HG03442 (cell line): ENCODE data around the gene PIN1.
A peak's percentile ranks its signal among the peaks of the same experiment; 100 is the strongest.
"Not testable (repeated sequence)": the region's sequence is repeated elsewhere in the genome, so short reads cannot be mapped to it uniquely, and the experiment has no call there.

Experiments used
- ATAC-seq: cut with Tn5 transposase; IDR thresholded peaks from one replicate; pipeline ENCODE4 v1.9.1; 2021; ENCODE audit warnings: mild to moderate bottlenecking, moderate library complexity; ENCODE audit not compliant: unreplicated experiment

Gene PIN1

DNA sequence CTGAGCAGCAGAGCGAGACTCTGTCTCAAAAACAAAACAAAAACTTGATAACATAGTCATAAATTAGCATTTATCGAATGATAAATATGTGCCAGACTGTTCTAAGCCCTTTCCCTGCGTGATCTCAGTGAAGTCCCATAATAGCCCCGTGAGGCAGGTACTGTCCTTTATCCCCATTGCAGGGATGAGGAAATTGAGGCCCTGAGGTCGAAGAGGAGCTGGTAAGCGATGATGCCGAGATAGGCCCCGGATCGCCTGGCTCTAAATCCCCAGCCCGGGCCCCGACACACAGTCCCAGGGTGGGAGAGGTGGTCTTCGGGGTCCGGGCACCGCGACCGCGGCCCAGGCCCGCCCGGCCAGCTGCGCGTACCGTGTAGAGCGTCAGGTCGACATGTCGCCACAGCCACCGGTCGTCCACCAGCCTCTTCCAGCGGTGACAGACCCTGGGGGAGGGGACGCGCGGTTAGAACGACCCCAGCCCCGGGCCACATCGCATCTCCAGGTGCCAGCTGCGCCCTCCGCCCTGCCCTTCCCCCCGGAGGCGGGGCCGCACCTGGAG is 16.9 kb upstream of the PIN1 start:
- no peak for ATAC-seq

DNA sequence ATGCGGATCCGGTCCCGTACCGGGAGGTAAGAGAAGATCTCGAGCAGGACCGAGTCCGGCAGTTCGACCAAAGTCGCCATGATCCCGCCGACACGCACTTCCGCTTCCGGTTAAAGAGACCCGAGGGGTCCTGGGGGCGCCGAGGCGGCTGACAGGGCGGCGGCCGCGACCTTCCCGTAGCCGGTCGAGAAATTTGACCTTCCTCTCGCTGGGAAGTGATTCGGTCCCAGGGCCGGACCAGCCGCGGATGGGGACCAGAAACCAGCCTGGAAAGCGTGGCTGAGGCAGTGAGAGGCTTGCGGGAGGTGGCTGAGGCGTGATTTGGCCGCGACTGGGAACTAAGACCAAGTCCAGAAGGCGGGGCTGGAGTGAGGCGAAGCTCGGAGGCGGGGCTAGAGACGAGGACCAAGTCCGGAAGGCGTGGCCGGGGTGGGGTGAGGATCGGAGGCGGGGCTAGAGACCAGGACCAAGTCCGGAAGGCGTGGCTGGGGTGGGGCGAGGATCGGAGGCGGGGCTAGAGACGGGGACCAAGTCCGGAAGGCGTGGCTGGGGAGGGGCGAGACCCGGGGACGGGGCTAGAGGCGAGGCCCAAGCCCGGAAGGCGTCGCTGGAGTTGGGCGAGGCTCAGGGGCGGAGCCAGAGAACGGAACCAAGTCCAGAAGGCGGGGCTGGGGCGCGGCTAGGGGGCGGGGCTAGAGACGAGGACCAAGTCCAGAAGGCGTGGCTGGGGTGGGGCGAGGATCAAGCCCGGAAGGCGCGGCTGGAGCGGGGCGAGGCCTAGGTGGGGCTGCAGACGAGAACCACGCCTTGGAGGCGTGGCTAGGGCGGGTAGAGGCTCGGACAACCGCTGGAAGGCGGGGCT is 16.2 kb upstream of the PIN1 start, which contains the start of gene FBXL12:
Gene FBXL12 (minus strand): TSS at position 346 of the 862 bp plus-strand sequence. CDS start 266 bp downstream, at position 80.
- ATAC-seq, result peak; percentile 81

DNA sequence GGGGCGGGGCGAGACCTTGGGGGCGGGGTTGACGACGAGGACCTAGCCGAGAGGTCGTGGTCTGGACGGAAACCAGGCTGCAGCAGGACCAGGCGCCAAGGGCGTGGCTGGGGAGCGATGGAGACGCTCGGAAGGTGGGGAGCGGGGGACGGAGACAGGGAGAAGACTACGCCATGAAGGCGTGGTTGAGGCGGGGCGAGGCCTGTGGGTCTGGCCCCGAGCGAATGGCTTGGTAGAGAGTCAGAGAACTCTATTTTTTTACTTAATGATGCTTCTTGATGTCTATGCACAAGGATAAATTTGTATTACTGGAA is 15.6 kb upstream of the PIN1 start:
- ATAC-seq, result no peak

DNA sequence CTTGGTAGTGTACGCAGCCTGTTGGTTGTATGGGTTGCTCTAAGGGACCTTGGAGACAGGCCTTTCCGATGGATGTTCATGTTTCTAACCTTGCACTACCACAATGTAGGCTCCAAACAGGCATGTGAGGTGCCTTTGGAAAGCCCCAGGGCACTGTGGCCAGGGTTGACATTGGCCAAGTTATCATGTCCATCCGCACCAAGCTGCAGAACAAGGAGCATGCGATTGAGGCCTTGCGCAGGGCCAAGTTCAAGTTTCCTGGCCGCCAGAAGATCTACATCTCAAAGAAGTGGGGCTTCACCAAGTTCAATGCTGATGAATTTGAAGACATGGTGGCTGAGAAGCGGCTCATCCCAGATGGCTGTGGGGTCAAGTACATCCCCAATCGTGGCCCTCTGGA is 15.1 kb upstream of the PIN1 start:
- ATAC-seq, result not testable (repeated sequence)

DNA sequence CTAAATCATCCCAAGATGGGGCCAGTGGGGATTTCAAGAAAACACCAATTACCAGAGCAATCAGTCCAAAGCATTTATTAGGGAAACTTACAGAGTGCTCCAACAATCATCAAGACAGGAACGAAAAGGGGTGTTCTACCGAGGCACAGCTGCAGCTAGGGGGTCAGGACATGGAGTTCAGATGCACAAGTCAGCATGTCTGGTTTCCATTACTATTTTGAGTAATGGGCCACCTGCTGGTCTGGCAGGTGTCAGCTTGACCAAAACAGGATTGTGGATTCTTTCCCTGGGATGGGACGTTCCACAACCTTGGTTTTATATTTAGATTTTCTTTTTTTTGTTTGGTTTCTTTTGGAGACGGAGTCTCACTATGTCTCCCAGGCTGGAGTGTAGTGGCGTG is 11.3 kb upstream of the PIN1 start:
- ATAC-seq, result no peak

DNA sequence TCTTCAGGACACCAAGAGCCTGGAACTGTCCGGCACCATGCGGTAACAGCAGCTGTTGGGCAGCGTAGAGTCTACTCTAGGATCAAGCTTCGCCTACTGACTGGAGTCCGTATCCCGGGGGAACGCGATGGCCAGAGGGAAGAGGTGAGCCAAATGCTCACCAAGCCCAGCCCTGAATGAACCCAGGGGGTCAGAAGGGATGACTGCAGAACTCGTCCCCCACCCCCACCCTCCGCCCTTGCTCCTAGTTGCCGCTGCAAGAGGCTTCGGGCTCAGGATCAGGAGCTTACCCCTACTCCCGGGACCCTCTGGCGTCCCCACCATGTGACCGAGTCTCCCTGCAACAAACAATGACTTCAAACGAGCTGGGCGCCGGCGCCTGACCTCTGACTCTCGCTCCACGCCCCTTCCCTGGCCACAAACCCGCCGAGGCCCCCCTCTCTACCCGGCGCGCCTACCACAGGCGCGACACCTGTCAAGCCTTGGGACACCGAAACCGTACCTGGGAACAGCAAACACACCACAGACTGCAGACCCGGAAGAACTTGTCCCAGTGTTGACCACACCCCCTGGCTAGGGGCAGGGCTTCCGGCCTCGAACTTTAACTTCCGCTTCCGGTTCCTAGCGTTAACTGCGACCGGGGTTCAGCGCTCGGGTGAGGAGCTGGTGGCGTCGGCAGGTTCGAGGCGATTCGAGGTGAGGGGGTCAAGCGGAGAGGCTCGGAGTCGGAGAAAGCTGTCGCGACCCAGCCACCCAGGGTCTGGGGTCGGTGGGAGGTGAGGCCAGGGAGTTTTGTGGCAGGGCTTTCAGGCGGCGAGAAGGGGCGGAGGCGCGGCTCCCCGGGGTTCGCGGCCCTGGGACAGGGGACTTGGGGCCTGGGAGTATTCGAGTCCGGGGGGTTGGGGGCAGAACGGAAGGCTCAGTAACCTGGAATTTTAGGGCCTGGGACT is 7.6 kb upstream of the PIN1 start, which contains the start of gene UBL5:
Gene UBL5 (plus strand): TSS at position 630 of the 950 bp plus-strand sequence. CDS start 420 bp downstream, outside the sequence.
- ATAC-seq, result peak; percentile 89

DNA sequence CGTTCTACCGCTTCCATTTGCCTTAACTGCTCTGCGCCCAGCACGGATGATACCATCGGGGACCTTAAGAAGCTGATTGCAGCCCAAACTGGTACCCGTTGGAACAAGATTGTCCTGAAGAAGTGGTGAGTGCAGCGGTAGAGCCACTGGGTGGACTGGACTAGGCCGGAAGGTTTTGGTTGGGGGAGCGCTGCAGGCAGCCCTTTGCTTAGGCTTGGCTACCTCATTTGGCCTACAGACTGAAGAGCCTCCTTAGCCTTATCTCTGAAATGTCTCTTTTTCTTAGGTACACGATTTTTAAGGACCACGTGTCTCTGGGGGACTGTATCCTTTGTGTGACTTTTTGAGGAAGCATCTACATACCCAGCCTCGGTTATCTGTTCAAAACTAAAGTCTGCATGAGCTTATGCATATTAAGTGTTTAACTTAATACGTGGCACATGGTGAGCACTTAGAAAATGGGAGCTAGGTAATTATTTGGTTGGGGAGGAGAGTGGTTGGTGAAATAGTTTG is 6.5 kb upstream of the PIN1 start:
- no peak for ATAC-seq

DNA sequence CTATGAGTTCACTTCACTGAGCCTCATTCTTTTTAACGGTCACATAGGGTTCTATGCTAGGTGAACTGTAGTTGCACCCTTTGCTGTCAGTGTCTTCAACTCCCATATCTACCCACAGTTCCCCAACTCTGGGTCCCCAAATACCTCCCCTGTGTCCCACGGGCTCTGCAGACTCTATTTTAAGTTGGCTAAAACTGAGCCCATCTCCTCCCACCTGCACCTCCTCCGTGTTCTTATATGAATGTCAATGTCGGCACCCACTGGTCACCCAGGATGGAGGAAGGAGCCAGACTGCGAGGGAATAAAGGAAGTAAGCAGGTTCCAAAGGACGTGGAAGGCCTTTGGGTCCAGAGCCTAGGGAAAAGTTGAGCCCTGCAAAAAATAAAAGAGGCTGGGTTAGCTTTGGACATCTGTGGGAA is 802 bp upstream of the PIN1 start:
- ATAC-seq, result no peak

DNA sequence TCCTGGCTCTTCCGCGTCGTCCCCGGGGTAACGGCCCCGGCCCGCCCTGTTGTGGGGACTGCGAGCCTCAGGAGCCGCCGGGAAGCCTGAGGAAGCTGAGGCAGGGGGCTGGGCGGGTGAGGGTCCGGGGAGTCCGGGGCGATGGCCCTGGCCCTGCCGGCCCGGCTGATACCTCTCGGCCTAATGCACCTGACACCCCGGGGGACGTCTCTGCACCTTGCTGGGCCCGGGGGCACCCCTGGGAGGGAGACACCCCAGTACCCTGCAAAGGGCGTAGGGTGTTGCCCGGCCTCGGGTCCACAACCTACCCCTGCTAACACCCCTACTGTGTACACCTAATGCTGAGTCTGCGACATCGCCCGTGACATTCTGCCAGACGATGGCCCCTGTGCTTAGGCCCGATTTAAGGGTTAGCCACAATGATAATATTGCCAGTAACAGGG is 410 bp downstream of the PIN1 start:
- ATAC-seq, result peak; percentile 12

DNA sequence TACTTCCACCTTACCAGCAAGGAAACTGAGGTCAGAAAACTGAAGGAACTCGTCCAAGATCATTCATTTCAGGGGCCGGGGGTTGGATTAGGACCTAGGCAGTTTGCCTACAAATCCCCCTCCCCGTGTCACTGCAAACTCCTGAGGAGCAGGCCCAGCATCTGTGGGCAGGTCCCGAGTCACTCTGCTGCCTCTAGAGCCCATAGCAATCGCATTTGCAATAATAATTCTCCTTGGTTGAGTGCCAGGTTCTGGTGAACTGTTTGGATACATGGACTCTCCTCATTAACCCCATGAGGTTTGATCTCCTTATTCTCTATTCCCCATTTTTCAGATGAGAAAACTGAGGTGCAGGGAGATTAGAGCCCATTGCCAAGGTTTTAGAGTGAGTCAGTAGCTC is 903 bp downstream of the PIN1 start:
- ATAC-seq, result no peak

DNA sequence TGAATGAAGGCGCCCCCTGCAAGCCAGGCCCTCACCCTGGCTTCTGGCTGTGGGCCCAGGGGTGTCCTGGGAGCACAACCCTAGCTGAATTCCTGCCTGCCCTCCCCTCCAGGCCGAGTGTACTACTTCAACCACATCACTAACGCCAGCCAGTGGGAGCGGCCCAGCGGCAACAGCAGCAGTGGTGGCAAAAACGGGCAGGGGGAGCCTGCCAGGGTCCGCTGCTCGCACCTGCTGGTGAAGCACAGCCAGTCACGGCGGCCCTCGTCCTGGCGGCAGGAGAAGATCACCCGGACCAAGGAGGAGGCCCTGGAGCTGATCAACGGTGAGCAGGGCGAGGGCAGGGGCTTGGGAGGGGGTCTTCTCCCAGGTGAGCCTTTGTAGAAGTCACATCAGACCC is 3.2 kb downstream of the PIN1 start:
- no peak for ATAC-seq

DNA sequence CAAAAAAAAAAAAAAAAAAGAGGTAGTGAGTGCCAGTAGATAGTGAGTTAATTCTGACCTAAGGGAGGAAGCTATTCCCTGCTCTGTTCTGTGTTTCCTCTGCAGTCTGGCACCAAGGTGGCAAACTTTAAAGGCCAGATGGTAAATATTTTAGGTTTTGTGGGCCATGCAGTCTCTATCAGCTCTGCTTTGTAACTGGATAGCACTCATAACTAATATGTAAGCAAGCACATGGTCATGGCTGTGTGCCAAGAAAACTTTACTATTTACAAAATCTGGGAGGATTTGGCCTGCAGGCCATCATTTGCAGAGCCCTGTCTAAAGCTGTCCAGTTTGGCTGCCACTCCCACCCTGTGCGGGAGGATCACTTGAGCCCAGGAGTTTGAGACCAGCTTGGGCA is 4.3 kb downstream of the PIN1 start:
- no peak for ATAC-seq

DNA sequence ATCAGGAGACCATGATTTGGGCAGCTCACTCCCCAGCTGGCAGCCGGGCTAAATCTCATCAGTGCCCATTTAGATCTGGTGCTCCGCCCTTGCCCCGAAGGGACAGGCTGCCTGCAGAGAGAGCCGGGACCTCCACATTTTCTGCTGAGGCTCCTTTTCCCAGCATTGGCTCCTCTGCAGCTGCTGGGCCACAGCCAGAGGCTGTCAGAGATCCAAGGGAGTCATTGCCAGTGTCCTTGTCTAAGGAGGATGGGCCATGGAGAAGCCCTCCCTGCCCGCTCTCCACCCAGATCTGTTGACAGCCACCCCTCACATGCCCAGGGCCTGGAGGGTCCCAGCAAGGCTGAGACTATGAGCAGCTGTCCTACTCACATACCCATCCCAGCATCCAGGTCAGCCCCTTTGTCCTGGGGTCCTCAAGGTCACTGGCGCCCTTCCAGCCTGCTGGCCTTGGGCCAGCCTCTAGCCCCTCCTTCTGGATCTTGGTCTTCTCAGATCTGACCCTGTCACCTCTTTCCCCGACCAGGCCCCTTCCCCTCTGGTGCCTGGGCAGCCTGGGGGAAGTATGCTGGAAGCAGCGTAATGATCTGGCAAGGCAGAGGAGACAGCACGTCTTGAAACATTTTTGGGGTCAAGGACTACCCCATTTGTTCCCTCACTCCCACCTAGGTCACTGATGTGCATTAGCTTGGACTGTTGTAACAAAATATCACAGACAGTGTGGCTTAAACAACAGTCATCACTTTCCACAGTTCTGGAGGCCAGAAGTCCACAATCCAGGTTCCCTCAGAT is 7.9 kb downstream of the PIN1 start:
- ATAC-seq, result no peak

DNA sequence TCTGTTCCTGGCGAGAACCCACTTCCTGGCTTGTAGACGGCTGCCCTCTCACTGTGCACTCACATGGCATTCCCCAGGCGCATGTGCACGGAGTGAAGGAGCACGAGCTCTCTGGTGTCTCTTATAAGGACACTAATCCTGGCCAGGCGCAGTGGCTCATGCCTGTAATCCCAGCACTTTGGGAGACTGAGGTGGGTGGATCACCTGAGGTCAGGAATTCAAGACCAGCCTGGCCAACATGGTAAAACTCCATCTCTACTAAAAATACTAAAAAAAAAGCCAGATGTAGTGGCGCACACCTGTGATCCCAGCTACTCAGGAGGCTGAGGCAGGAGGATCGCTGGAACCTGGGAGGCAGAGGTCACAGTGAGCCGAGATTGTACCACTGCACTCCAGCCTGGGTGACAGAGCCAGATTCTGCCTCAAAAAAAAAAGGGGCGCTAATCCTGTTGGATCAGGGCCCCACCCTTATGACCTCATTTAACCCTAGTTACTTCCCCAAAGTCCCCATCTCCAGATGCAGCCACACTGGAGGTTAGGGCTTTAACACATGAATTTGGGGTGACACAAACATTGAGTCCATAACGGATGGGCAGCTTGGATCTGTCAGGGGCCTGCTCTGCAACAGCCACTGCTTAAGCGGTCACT is 8.6 kb downstream of the PIN1 start:
- not testable (repeated sequence) for ATAC-seq

DNA sequence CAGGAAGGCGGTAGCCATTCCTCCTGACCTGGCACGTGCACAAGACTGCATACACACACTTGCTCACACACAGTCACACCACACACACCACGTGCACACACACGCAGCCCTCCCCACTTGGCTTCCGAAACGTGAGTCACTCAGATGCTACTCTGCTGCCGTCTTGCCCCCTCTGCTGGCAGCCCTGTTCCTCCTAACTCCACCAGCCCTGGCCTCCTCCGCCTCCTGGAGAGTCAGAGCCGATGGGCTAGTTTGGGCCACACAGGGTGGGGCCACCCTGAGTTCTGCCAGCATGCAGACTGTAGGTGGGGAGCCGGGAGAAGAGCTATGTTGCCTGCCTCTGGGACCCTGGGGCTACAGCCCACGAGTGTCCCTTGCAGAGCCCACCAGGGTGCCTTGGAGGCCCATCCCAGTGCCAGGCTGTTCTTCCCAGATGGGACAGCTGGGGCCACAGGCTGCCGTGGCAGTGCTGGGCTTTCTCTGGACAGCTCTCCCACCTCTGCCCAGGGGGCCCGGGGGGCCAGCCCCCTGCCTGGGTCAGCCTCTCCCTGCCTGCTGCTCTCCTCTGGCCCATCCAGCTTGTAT is 12.1 kb downstream of the PIN1 start:
- no peak for ATAC-seq

DNA sequence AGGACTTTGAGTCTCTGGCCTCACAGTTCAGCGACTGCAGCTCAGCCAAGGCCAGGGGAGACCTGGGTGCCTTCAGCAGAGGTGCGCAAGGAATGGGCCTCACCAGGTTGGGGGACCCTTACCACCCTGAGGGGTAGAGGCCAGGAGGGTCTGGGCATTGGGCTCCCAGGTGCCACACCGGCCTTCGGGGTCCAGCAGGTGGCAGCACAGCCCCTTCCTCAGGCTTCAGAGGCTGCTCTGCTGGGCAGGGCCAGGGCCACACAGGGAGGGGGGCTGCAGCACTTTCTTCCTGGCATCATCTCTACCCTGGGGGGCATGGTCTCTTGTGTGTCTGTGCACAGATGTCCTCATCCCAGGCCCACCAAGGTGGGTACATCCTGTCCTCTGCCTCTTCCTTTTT is 12.9 kb downstream of the PIN1 start:
- ATAC-seq, result no peak

DNA sequence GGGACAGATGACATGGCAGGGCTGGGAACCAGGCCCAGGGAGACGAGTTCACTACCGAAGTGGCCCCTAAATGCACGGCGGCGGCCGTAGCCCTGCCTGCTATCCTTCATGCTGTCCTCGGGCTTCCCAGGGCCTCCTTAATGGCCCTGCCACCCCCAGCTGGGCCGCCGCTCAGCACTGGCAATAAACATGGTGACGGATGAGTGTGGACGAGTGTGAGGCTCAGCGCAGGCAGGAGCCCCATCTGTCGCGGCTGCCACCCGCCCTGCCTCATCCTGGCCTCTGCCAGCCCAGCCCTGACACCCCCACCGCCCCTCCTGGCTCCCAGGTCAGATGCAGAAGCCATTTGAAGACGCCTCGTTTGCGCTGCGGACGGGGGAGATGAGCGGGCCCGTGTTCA is 13.6 kb downstream of the PIN1 start:
- ATAC-seq, result no peak

DNA sequence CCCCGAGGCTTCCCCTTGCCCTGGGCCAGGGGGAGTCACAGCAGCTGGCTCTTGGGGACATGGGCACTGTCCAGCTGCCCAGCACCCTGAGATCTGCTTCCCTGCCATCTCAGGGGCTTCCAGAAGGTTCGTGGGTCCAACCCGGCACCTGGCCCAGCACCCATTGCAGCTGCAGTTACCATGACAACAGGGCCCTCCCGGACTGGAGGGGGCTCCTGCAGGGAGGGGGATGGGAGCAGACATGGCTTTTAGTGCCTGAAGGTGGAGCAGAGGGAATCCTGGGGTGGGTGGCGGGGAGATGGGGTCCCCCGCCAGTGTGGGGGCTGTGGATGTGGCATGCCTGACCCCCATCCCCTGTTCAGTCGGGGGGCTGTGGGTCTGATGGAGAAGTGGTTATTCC is 14.7 kb downstream of the PIN1 start:
- ATAC-seq, result no peak

DNA sequence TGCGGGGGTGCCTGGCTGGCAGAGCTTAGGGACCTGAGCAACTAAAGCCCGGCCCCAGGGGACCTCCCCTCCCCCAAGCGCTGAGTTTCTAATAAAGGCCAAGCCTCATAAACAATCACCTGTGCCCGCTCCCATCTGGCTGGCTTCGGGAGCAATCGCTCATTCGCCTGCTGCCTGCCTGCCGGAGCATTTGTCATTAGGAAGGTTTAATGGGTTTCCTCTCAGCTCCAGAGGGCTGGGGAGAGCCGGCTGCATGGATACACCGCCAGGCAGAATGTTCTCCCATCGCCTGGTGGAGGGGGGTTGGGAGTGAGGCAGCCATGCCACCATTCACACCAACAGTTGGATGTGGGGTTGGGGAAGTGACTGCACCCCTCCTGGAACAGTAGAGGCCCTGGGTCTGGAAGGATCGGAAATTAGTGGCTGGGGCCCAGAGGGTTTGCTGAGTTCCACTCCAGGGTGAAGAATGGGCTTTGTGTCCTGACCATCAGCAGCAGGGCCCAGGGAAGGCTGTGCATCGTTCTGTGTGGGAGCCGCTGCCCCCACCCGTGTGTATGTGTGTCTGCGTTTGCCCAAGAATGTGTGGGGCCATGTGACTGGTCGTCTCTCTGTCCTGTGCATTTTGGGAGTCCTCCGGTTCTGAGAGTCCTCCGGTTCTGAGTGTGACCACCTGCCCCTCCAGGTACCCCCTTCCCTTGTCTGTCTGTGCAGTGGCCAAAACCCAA is 15.3 kb downstream of the PIN1 start:
- no peak for ATAC-seq
